ENCODE measurements around the gene VAC14. TPM values are rescaled to one million over a fixed set of nuclear protein-coding genes. Genes with fewer than 3 reads are reported as not detected.

The VAC14 gene
- total RNA-seq, 1 experiment from 2014 or later, result 69.2 TPM

- DNase-seq (ENCODE audit: low spot score), result peak; percentile 8
- in situ Hi-C loops (cut with HindIII; ENCODE audit: low sequenced_read_pairs), result no loop called here
These were observed 99.0 kb downstream of the VAC14 start for GRCh38 chr16:70701998-70702397.

- DNase-seq (ENCODE audit: low spot score), result no peak
- in situ Hi-C loops (cut with HindIII; ENCODE audit: low sequenced_read_pairs), result no loop called here
These were observed 99.4 kb downstream of the VAC14 start for GRCh38 chr16:70701596-70701995.

- no peak for DNase-seq (ENCODE audit: low spot score)
- in situ Hi-C loops (cut with HindIII; ENCODE audit: low sequenced_read_pairs), result no loop called here
These were observed 99.9 kb downstream of the VAC14 start for GRCh38 chr16:70701036-70701435.

- in situ Hi-C loops (cut with HindIII; ENCODE audit: low sequenced_read_pairs), result no loop called here
- no peak for DNase-seq (ENCODE audit: low spot score)
These were observed 100.6 kb downstream of the VAC14 start for GRCh38 chr16:70700101-70701020.

- DNase-seq (ENCODE audit: low spot score), result no peak
- in situ Hi-C loops (cut with HindIII; ENCODE audit: low sequenced_read_pairs), result no loop called here
These were observed 101.3 kb downstream of the VAC14 start for GRCh38 chr16:70699696-70700095.

GRCh38 chr16:70698901-70699300, 102.1 kb downstream of the VAC14 start:
- in situ Hi-C loops (cut with HindIII; ENCODE audit: low sequenced_read_pairs), result no loop called here
- no peak for DNase-seq (ENCODE audit: low spot score)

GRCh38 chr16:70697594-70698170, 103.3 kb downstream of the VAC14 start:
- DNase-seq (ENCODE audit: low spot score), result no peak
- in situ Hi-C loops (cut with HindIII; ENCODE audit: low sequenced_read_pairs), result no loop called here

- in situ Hi-C loops (cut with HindIII; ENCODE audit: low sequenced_read_pairs), result no loop called here
- no peak for DNase-seq (ENCODE audit: low spot score)
These were observed 103.9 kb downstream of the VAC14 start for GRCh38 chr16:70696952-70697593.

GRCh38 chr16:70696355-70696754, 104.6 kb downstream of the VAC14 start:
- in situ Hi-C loops (cut with HindIII; ENCODE audit: low sequenced_read_pairs), result no loop called here

GRCh38 chr16:70695331-70696070, 105.5 kb downstream of the VAC14 start:
- in situ Hi-C loops (cut with HindIII; ENCODE audit: low sequenced_read_pairs), result no loop called here
- DNase-seq (ENCODE audit: low spot score), result no peak

More at GRCh38 chr16:70696355-70696754, 104.6 kb downstream of the VAC14 start:
- DNase-seq (ENCODE audit: low spot score), result no peak

GRCh38 chr16:70694868-70695218, 106.1 kb downstream of the VAC14 start:
- in situ Hi-C loops (cut with HindIII; ENCODE audit: low sequenced_read_pairs), result no loop called here
- peak; percentile 72 for DNase-seq (ENCODE audit: low spot score)

- DNase-seq (ENCODE audit: low spot score), result no peak
These were observed 106.7 kb downstream of the VAC14 start for GRCh38 chr16:70694088-70694867.

GRCh38 chr16:70692873-70693671, 107.9 kb downstream of the VAC14 start:
- peak; percentile 71 for DNase-seq (ENCODE audit: low spot score)
- in situ Hi-C loops (cut with HindIII; ENCODE audit: low sequenced_read_pairs), result no loop called here

More at GRCh38 chr16:70694088-70694867, 106.7 kb downstream of the VAC14 start:
- in situ Hi-C loops (cut with HindIII; ENCODE audit: low sequenced_read_pairs), result no loop called here

- in situ Hi-C loops (cut with HindIII; ENCODE audit: low sequenced_read_pairs), result no loop called here
- DNase-seq (ENCODE audit: low spot score), result no peak
These were observed 108.7 kb downstream of the VAC14 start for GRCh38 chr16:70692130-70692872.

- peak; percentile 100 for DNase-seq (ENCODE audit: low spot score)
- in situ Hi-C loops (cut with HindIII; ENCODE audit: low sequenced_read_pairs), result no loop called here
These were observed 109.5 kb downstream of the VAC14 start for GRCh38 chr16:70691223-70692129.
